GM12878 (cell line): ENCODE measurements around the gene KANSL2. TPM values are rescaled to one million over a fixed set of nuclear protein-coding genes. Genes with fewer than 3 reads are reported as not detected.

Experiments
- ATF7 ChIP-seq: fragments of 450-650 bp; IDR thresholded peaks from 2 replicates; pipeline ENCODE4 v1.6.1; 2016; ENCODE audit warnings: low read depth, mild to moderate bottlenecking
- CREB1 ChIP-seq: IDR thresholded peaks from 2 replicates; pipeline ENCODE4 v1.6.1; 2012; ENCODE audit warnings: low read depth, mild to moderate bottlenecking, inconsistent platforms
- FOXK2 ChIP-seq: fragments of 450-650 bp; IDR thresholded peaks from 2 replicates; pipeline ENCODE4 v1.6.1; 2017; ENCODE audit warnings: mild to moderate bottlenecking, moderate library complexity
- MTA3 ChIP-seq: IDR thresholded peaks from 2 replicates; pipeline ENCODE4 v1.6.1; 2012; ENCODE audit warnings: low read length, inconsistent platforms, borderline replicate concordance
- NR2C2 ChIP-seq: IDR thresholded peaks from 2 replicates; pipeline ENCODE4 v1.6.1; 2011; ENCODE audit warnings: borderline replicate concordance, low read depth; ENCODE audit not compliant: control insufficient read depth, insufficient read length
- RFX5 ChIP-seq: IDR thresholded peaks from 2 replicates; pipeline ENCODE4 v1.6.1; 2011; ENCODE audit warnings: low read depth, low read length, improper control_type of control experiment
- RUNX3 ChIP-seq: IDR thresholded peaks from 2 replicates; pipeline ENCODE4 v1.6.1; 2012; ENCODE audit warnings: low read length, inconsistent platforms
- YBX1 ChIP-seq: fragments of 450-650 bp; IDR thresholded peaks from 2 replicates; pipeline ENCODE4 v1.6.1; 2016; ENCODE audit warnings: antibody characterized with exemption
- ZNF207 ChIP-seq: fragments of 450-650 bp; IDR thresholded peaks from 2 replicates; pipeline ENCODE4 v1.6.1; 2014; ENCODE audit warnings: antibody characterized with exemption, mild to moderate bottlenecking, borderline replicate concordance
- ZNF274 ChIP-seq: IDR thresholded peaks from one replicate; pipeline ENCODE4 v1.8.0; 2011; ENCODE audit not compliant: insufficient read length, insufficient read depth
- polyA plus RNA-seq, 11 experiments: library from polyadenylated mRNA; depleted of rRNA in 4 of 11; unstranded in 6 of 11; stranded (reverse) in 5 of 11; fragments of >200 nt; fragmentation: Nextera tagmentation in 4 of 11; fragmentation: Illumina TruSeq in 1 of 11; extraction: Ambion mirVana in 4 of 11; extraction: Trizol in 1 of 11; gene quantifications; 1 replicate in 1 of 11; 2 replicates in 10 of 11; pipeline versions ENCODE4 v1.2.1 to v1.2.3, GENCODE V29; 2011 to 2016; ENCODE audit warnings: inconsistent platforms in 2 of 11, missing spikeins in 2 of 11, low read depth in 1 of 11
- total RNA-seq, 4 experiments: library from RNA; depleted of rRNA in 3 of 4; stranded (reverse); fragments of >200 nt in 3 of 4; fragmentation: Illumina TruSeq in 1 of 4; extraction: Trizol in 1 of 4; gene quantifications; 2 replicates each; pipeline versions ENCODE4 v1.2.1 to v1.2.3, GENCODE V29; 2013 to 2021
- TF ChIP-seq, protein P1 (sequence below): IDR thresholded peaks from 2 replicates; pipeline ENCODE4 v1.6.1; 2012; ENCODE audit warnings: low read depth, low read length, improper control_type of control experiment
- TF ChIP-seq, protein P2 (sequence below): fragments of 450-650 bp; IDR thresholded peaks from 2 replicates; pipeline ENCODE4 v1.6.1; 2016; ENCODE audit warnings: mild to moderate bottlenecking, moderate library complexity, borderline replicate concordance
- TF ChIP-seq, protein P3 (sequence below): IDR thresholded peaks from 2 replicates; pipeline ENCODE4 v1.6.1; 2011; ENCODE audit warnings: low read depth, low read length, improper control_type of control experiment, borderline replicate concordance
- TF ChIP-seq, protein P4 (sequence below): fragments of 450-650 bp; IDR thresholded peaks from 2 replicates; pipeline ENCODE4 v1.6.1; 2018; ENCODE audit warnings: borderline replicate concordance, mild to moderate bottlenecking; ENCODE audit not compliant: partially characterized antibody
- TF ChIP-seq, protein P5 (sequence below): IDR thresholded peaks from 2 replicates; pipeline ENCODE4 v1.6.1; 2012; ENCODE audit warnings: low read length, inconsistent platforms
- TF ChIP-seq, protein P6 (sequence below): fragments of 450-650 bp; IDR thresholded peaks from 2 replicates; pipeline ENCODE4 v1.6.1; 2018; ENCODE audit warnings: mild to moderate bottlenecking, low read depth, moderate library complexity; ENCODE audit not compliant: partially characterized antibody

The KANSL2 gene
- total and polyA plus RNA-seq, 10 of the 15 experiments (the other 5 are each of a cell fraction or from before 2014, with no cell fraction given) = 28.1 to 54.8 (median 40.9) TPM

DNA sequence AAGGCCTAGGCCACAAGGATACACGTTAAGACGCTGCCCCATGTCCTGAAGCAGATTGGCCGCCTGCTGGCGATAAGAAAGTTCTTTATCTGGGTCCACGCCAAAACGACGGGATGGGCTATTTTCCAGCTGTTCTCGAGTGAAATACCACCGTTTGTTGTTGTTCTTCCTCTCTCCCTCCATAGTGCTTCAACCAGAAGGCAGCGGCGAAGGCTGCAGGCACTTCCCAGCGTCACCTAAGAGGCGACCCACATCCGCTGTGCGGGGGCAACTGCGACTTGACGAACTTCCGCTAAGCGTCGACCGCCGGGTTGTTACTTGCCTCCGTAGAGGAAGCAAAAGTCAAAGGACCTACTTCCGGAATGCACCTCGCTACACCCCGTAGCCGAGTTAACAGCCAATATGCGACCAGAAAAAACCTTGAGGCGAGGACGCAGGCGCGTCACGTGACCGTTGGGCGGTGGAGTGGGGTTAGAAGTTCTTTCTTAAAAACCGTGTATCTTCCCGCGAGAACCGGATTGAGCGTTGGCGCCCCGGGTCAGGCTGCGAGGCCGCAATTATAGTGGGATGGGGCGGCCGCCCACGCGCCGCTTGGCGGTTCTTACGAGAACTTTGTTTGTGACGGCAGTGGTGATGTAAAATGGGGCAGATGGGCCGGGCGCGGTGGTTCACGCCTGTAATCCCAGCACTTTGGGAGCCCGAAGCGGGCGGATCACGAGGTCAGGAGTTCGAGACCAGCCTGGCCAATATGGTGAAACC is 34.6 kb upstream of the KANSL2 start, which contains the start of gene CCNT1 (continued):
- TF ChIP-seq MTA3 = peak; percentile 1; the same call in 1 of the 2 replicates
- no peak for TF ChIP-seq NR2C2
- TF ChIP-seq, protein P1, sequence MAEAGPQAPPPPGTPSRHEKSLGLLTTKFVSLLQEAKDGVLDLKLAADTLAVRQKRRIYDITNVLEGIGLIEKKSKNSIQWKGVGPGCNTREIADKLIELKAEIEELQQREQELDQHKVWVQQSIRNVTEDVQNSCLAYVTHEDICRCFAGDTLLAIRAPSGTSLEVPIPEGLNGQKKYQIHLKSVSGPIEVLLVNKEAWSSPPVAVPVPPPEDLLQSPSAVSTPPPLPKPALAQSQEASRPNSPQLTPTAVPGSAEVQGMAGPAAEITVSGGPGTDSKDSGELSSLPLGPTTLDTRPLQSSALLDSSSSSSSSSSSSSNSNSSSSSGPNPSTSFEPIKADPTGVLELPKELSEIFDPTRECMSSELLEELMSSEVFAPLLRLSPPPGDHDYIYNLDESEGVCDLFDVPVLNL = no peak
- TF ChIP-seq ZNF207 = peak; percentile 65
- TF ChIP-seq YBX1 = no peak
- TF ChIP-seq, protein P2, sequence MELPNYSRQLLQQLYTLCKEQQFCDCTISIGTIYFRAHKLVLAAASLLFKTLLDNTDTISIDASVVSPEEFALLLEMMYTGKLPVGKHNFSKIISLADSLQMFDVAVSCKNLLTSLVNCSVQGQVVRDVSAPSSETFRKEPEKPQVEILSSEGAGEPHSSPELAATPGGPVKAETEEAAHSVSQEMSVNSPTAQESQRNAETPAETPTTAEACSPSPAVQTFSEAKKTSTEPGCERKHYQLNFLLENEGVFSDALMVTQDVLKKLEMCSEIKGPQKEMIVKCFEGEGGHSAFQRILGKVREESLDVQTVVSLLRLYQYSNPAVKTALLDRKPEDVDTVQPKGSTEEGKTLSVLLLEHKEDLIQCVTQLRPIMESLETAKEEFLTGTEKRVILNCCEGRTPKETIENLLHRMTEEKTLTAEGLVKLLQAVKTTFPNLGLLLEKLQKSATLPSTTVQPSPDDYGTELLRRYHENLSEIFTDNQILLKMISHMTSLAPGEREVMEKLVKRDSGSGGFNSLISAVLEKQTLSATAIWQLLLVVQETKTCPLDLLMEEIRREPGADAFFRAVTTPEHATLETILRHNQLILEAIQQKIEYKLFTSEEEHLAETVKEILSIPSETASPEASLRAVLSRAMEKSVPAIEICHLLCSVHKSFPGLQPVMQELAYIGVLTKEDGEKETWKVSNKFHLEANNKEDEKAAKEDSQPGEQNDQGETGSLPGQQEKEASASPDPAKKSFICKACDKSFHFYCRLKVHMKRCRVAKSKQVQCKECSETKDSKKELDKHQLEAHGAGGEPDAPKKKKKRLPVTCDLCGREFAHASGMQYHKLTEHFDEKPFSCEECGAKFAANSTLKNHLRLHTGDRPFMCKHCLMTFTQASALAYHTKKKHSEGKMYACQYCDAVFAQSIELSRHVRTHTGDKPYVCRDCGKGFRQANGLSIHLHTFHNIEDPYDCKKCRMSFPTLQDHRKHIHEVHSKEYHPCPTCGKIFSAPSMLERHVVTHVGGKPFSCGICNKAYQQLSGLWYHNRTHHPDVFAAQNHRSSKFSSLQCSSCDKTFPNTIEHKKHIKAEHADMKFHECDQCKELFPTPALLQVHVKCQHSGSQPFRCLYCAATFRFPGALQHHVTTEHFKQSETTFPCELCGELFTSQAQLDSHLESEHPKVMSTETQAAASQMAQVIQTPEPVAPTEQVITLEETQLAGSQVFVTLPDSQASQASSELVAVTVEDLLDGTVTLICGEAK = peak; percentile 98
- TF ChIP-seq ZNF274 = no peak
- peak; percentile 86 for TF ChIP-seq ATF7
- TF ChIP-seq, protein P3, sequence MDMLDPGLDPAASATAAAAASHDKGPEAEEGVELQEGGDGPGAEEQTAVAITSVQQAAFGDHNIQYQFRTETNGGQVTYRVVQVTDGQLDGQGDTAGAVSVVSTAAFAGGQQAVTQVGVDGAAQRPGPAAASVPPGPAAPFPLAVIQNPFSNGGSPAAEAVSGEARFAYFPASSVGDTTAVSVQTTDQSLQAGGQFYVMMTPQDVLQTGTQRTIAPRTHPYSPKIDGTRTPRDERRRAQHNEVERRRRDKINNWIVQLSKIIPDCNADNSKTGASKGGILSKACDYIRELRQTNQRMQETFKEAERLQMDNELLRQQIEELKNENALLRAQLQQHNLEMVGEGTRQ = peak; percentile 97
- TF ChIP-seq, protein P4, sequence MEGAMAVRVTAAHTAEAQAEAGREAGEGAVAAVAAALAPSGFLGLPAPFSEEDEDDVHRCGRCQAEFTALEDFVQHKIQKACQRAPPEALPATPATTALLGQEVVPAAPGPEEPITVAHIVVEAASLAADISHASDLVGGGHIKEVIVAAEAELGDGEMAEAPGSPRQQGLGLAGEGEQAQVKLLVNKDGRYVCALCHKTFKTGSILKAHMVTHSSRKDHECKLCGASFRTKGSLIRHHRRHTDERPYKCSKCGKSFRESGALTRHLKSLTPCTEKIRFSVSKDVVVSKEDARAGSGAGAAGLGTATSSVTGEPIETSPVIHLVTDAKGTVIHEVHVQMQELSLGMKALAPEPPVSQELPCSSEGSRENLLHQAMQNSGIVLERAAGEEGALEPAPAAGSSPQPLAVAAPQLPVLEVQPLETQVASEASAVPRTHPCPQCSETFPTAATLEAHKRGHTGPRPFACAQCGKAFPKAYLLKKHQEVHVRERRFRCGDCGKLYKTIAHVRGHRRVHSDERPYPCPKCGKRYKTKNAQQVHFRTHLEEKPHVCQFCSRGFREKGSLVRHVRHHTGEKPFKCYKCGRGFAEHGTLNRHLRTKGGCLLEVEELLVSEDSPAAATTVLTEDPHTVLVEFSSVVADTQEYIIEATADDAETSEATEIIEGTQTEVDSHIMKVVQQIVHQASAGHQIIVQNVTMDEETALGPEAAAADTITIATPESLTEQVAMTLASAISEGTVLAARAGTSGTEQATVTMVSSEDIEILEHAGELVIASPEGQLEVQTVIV = peak; percentile 61
- TF ChIP-seq RUNX3 = peak; percentile 75; the same call in 1 of the 2 replicates
- TF ChIP-seq, protein P5, sequence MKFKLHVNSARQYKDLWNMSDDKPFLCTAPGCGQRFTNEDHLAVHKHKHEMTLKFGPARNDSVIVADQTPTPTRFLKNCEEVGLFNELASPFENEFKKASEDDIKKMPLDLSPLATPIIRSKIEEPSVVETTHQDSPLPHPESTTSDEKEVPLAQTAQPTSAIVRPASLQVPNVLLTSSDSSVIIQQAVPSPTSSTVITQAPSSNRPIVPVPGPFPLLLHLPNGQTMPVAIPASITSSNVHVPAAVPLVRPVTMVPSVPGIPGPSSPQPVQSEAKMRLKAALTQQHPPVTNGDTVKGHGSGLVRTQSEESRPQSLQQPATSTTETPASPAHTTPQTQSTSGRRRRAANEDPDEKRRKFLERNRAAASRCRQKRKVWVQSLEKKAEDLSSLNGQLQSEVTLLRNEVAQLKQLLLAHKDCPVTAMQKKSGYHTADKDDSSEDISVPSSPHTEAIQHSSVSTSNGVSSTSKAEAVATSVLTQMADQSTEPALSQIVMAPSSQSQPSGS = peak; percentile 67
- TF ChIP-seq, protein P6, sequence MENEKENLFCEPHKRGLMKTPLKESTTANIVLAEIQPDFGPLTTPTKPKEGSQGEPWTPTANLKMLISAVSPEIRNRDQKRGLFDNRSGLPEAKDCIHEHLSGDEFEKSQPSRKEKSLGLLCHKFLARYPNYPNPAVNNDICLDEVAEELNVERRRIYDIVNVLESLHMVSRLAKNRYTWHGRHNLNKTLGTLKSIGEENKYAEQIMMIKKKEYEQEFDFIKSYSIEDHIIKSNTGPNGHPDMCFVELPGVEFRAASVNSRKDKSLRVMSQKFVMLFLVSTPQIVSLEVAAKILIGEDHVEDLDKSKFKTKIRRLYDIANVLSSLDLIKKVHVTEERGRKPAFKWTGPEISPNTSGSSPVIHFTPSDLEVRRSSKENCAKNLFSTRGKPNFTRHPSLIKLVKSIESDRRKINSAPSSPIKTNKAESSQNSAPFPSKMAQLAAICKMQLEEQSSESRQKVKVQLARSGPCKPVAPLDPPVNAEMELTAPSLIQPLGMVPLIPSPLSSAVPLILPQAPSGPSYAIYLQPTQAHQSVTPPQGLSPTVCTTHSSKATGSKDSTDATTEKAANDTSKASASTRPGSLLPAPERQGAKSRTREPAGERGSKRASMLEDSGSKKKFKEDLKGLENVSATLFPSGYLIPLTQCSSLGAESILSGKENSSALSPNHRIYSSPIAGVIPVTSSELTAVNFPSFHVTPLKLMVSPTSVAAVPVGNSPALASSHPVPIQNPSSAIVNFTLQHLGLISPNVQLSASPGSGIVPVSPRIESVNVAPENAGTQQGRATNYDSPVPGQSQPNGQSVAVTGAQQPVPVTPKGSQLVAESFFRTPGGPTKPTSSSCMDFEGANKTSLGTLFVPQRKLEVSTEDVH = peak; percentile 78
- no peak for TF ChIP-seq RFX5
- peak; percentile 85 for TF ChIP-seq FOXK2
- peak; percentile 96 for TF ChIP-seq CREB1
